ENCODE data around the gene TNFRSF12A.

The TNFRSF12A gene

DNA sequence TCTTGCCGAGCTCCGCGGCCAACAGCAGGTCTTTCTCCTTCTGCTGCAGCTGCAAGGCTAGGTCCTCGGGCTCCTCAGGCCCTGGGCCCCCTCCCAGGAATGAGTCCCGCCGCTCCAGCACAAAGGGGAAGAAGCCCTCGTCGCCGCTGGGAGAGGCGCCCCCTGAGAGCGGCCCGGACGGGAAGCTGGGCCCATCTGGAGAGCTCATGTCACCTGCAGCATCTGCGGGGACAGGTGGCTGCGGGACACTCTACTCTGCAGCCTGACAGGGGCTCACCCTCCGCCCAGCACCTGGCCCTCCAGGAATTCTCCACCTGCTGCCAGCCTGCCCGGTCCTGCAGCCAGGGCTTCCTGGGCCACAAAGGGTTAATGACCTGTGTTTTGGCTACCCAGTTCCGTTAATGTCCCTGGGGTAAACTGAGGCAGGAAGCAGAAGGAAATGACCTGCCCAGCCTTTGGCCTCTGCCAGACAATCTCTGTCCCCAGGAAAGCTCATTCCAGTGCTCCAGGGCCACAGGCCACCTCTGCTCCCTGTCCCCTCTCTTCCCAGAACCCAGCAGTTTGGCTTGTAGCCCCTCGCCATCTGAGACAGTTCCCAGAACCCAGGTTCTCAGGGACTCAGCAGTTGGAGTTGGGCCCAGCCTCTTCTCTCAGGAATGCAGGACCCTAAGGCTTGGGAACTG lies 15.3 kb downstream of the TNFRSF12A start:
- H3K4me3 ChIP-seq (ENCODE audit: low read depth, low read length): no peak overlapping the region
- H3K36me3 ChIP-seq (replicated peaks): no peaks in the 10 kb centered on the region
- DNase-seq: no peak
- peaks cover 69% of the 10 kb centered on the region for H3K27me3 ChIP-seq (replicated peaks)
- TF ChIP-seq, protein P1, sequence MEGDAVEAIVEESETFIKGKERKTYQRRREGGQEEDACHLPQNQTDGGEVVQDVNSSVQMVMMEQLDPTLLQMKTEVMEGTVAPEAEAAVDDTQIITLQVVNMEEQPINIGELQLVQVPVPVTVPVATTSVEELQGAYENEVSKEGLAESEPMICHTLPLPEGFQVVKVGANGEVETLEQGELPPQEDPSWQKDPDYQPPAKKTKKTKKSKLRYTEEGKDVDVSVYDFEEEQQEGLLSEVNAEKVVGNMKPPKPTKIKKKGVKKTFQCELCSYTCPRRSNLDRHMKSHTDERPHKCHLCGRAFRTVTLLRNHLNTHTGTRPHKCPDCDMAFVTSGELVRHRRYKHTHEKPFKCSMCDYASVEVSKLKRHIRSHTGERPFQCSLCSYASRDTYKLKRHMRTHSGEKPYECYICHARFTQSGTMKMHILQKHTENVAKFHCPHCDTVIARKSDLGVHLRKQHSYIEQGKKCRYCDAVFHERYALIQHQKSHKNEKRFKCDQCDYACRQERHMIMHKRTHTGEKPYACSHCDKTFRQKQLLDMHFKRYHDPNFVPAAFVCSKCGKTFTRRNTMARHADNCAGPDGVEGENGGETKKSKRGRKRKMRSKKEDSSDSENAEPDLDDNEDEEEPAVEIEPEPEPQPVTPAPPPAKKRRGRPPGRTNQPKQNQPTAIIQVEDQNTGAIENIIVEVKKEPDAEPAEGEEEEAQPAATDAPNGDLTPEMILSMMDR (IDR thresholded peaks at IDR 0.05; ENCODE audit: low read depth, low read length, missing control alignments): no peak
- no peak overlapping the region for H3K27ac ChIP-seq
- in situ Hi-C loops (cut with HindIII; ENCODE audit: low pct_ligation_motif_present, low sequenced_read_pairs): no loop called here

DNA sequence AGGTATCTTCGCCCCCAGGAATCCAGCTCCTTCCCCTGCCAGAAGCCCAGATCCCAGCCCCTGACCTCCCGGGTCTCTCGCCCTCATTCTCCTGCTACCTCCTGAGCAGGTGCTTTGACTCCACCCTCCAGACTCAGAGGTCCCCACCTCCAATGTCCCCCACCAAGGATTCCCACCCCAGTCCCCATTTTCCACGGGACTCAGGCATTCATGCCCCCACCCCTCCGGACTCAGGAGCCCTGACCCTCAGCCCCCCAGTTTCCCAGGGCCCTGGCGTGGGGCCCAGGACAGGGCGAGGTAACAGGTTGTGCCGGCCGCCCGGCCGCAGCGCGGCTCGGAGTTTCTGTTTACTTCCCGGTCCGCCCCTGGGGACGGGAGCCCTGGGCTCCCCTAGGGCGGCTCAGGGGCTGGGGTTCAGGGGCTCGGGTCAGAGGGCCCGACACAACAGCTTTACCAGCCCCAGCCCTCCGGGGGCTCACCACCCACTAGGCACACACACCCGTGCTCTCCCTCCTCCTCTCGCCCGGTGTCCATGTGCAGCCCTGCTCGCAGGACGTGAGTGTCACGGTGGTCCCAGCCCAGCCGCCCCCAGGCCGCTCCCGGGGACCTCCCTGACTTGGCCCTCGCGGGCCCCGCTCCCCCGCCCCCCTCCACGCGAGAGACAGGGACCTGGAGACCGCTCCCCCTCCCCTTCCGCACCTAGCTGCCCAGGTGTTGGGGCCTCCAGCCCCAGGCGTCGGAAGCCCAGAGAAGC lies 16.0 kb downstream of the TNFRSF12A start:
- no peak for DNase-seq
- Histone ChIP-seq H3K27ac (no peak overlapping the region), H3K27me3 (replicated peaks) (peaks cover 65% of the 10 kb centered on the region), H3K4me3 (ENCODE audit: low read depth, low read length) (no peak overlapping the region), H3K36me3 (replicated peaks) (no peaks in the 10 kb centered on the region)
- TF ChIP-seq, protein P1 (IDR thresholded peaks at IDR 0.05; ENCODE audit: low read depth, low read length, missing control alignments): no peak
- in situ Hi-C loops (cut with HindIII; ENCODE audit: low pct_ligation_motif_present, low sequenced_read_pairs): no loop called here

DNA sequence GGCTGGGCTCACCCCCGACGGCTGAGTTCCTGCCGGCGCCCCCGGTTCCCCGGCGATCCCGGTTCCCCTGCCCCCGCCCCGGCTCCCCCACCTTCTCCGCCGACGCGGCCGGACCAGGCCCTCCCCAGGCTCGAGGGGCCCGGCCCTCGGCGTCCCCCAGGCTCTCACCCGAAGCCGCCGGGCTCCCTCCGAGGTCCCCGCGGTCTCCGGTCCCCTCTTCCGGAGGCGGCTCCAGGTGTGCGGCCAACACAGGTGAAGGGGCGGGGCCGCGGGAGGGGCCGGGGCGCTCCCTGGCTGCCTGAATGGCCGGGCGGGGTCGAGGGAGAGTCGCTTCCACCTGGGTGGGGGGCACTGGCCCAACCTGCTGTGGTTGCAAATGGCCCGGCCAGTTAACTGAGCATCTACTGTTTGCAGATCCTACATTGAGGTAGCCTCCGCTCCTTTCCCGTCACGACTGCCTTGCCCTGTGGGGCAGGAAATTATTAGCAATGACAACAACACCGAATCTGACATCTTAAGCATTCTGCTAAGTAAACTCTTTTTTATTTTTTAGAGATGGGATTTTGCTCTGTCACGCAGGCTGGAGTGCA lies 16.7 kb downstream of the TNFRSF12A start, which contains the start of gene BICDL2:
TSS of gene BICDL2 (minus strand) at position 219 of the 590 bp plus-strand sequence. CDS start 1,448 bp downstream, outside the sequence.
- no peak within 1 kb of the TSS for H3K27ac ChIP-seq
- peaks cover 65% of the 10 kb centered on the region for H3K27me3 ChIP-seq (replicated peaks)
- H3K4me3 ChIP-seq (ENCODE audit: low read depth, low read length): no peak within 1 kb of the TSS
- in situ Hi-C loops (cut with HindIII; ENCODE audit: low pct_ligation_motif_present, low sequenced_read_pairs): no loop called here
- TF ChIP-seq, protein P1 (IDR thresholded peaks at IDR 0.05; ENCODE audit: low read depth, low read length, missing control alignments): no peak
- H3K36me3 ChIP-seq (replicated peaks): no peaks in the 10 kb centered on the region
- DNase-seq: no peak

DNA sequence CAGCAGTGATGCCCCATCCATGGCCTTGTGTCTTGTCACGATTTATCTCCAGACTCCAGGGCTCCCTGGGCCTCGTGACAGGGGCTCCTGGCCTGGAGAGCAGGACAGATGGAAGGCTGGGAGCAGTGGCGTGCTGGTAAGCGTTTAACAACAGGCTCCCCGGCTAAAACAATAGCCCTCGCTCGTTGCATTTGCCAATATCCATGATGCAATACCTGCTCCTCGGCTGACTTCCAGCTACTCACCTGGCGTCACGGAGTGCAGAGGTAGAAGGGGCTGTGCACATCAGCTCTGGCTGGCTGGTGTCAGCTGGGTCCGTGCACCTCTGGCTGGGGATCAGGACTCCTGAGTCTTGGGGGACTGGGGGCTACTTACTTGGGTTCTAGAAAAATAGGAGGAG lies 18.1 kb downstream of the TNFRSF12A start:
- Histone ChIP-seq H3K27me3 (replicated peaks) (peaks cover 52% of the 10 kb centered on the region), H3K36me3 (replicated peaks) (no peaks in the 10 kb centered on the region), H3K4me3 (ENCODE audit: low read depth, low read length) (no peak overlapping the region), H3K27ac (no peak overlapping the region)
- no peak for DNase-seq
- TF ChIP-seq, protein P1 (IDR thresholded peaks at IDR 0.05; ENCODE audit: low read depth, low read length, missing control alignments): no peak
- in situ Hi-C loops (cut with HindIII; ENCODE audit: low pct_ligation_motif_present, low sequenced_read_pairs): no loop called here

DNA sequence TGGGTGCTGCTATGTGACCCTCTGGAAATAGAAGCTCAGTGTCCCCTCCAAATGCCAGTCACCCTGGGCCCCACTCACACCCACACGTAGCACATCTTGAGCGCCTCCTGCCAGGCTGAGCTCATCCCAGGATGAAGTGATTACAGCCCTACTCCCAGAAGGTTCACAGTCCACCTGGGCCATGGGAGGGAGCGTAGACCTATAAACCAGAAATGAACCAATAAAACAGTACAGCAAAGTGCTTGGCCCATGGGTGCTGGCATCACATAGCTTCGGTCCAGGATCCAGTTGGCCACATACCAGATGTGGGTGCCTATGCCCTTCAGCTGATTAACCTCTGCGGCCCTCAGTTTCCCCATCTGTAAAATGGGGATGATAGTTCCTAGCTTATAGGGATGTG lies 18.7 kb downstream of the TNFRSF12A start:
- Histone ChIP-seq H3K27me3 (replicated peaks) (peaks cover 46% of the 10 kb centered on the region), H3K4me3 (ENCODE audit: low read depth, low read length) (no peak overlapping the region), H3K36me3 (replicated peaks) (no peaks in the 10 kb centered on the region), H3K27ac (no peak overlapping the region)
- in situ Hi-C loops (cut with HindIII; ENCODE audit: low pct_ligation_motif_present, low sequenced_read_pairs): no loop called here
- TF ChIP-seq, protein P1 (IDR thresholded peaks at IDR 0.05; ENCODE audit: low read depth, low read length, missing control alignments): no peak
- DNase-seq: no peak
